Activated CD8-positive, alpha-beta memory T cell treated with anti-CD3 and anti-CD28 coated beads, Interleukin-2, amount 50 U/mL, for 4 hours (primary cell): ENCODE measurements around the gene PSMB11.

Source experiments
- DNase-seq: peaks from one replicate; pipeline ENCODE4 v3.0.0-alpha.2; 2020

The PSMB11 gene

DNA sequence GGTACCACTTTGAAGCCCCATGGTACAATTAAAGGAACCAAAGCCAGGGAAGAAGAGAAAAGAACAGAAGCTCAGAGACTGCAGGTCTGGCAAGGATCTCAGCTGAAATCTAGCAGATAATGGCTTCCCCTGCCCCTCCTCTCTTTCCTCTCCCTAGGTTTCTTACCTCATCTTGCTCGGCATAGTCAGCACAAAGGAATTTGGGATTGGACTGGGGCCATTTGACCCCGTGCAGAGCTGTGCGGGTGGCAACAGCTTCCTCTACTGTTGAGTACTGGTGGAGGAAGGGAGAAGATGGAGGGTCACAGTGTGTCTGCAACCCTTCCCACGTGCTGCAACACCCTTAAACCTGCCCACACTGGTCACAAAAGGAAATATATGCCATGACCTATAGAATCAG, 20.0 kb downstream of the PSMB11 start:
- no peak for DNase-seq

DNA sequence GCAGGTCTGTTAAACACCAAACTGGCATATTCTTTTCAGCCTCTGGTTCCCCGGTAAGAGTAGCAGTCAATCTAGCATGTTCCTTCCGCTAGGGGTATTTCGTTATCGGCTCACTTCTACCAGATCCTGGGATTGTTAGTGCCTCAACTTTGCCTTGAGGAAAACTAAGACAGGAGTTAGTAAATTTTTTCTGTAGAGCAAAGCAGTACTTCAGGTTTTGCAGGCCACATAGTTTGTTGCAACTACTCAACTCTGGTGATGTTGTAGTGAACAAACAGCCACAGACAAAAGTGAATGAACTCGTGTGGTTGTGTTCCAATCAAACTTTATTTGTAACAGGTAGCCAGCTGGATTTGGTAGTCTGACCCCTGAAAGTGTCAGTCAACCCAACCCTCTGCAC, 21.6 kb downstream of the PSMB11 start:
- no peak for DNase-seq

DNA sequence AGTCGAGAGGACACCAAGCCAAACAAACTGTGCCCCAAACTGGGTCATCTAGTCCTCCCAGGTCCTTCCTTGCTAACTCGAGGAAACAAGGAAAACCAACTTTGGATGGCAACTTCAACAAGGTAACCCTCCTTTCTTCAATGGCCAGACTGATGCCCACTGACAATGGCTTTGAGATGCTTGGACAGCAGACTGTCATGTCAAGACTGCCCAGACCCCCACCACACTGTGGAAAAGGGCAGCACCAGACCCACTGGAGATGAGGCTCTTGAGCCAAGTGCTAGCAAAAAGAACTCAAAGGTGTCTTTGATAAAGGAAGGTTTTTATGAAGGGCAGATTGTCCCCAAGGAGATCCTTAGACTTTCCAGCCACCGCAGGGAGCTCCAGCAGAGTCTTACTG, 24.4 kb downstream of the PSMB11 start:
- no peak for DNase-seq

DNA sequence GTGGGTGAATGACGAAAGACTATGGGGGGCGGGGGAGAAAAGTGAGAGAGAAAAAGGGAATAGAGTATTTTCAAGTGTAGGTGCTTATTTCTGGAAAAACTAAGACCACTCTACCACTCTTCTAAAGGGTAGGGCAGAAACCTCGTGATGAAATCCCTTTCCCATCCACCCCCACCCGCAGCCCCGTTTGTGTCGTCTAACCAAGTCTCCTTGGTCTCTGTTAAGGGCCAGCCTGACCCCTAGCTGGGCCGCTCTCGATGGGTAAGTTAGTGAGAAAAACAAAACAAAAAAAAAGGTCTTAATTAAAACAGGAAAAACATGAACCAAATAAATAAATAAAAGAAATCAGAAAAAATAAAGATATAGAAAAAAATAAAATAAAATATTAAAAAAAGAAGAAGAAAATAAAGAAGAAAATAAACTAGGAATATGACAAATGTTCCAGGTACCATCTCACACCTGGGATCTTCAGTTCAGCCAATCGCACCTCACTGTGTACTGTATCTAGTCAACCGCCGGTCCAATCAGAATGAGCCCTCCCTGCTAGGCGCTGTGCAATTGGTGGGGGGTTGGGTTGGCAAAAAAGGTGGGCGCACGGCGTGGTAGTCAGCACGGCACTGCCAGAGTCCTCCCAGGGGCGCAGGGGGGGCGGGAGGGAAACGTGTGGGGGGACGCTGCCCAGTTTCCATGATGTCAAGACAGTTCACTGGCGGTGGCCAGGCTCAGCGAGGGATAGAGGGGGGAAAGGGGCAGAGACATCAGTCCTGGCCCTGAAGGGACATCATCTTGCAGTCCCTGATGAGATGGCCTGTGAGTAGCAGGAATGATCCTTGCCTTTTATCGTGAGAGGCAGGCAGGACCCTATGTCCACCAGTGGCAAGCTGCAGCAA, 25.1 kb downstream of the PSMB11 start:
- DNase-seq, result no peak

DNA sequence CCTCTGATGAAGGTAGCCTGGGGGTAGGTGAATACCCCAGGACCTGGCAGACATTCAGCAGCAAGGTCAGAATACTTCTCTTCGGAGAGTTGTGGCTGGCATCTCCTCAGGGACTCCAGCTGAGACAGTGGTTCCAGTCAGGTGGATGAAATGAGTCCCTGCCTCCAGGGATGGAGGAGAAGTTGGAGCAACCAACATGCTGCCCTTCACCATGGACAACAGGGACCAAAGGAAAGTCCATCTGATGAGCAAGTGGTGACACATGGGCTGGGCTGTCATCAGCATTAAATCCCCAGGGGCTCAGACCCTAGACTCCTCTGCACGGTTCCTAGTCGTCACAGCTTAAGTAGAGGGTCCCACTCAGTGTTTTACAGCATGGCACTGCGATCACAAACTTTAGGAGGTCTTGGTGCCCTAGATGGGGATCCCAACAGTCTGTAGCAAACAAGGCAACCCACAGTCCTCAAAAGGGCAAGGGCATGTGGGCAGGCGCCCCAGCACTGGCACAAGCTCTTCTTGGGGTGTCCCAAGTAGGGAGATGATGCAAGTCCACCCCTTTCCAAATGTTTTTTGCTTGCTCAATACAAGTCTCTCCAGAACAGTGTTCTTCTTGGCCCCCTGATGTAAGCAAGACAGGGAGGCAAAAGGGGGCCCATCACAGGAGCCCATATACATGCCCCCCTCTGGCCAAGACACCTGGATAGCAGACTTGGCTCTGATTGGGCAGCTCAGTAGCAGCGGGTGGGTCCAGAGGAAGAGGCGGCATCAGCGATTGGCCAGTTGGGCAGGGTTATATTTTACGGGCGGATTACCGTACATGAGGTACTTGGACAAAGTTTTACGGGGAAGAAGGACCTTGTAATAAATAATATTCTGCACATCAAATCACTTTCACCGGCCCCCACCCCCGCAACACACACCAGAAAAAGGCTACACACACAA, 26.1 kb downstream of the PSMB11 start:
- DNase-seq, result no peak

DNA sequence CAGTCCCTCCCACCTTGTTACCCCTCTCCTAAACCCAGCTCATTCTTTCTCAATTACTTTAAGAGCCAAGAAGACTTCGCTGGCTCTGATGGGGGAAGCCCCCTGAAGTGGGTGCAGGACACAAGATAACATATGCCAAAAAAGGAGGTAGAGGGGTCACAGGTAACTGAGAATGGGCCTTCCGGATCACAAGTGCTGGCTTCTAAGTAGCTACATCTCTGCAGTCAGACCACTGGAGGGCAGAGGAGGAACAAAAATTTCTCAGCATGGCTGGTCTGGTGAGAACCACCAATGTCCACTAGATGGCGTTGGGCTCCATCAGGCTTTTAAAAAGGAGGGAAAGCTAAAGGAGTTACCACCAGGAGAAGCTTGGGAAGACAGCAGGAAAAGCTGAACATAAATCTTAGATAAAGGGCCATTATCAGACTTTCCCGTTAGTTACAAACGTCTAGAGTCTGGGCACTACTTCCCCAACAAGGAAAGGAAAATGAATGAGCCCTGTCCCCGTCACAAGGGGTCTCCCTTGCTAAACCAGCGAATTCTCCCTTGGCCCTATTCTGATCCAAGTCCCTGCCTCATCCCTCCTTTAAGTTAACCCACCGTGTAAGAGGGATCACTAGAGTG, 26.9 kb downstream of the PSMB11 start:
- peak; percentile 69 for DNase-seq

DNA sequence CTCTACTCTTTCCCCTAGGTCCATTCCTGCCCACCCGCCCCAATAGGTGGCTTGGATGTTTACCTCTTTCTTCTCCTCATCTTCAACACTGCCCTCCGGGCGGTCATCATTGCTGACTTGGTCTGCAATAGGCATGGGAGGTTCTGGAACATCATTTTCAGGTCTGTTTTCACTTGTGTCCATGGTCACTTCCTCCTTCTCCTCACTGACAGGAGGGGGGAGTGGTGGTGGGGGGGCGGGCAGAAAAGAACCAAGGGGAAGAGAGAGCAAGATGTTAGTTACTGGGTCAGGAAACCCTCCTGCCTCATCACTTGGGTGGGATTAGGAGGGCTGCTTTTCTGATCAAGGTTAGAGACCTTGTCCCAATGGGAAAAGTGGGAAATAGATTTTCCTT, 27.4 kb downstream of the PSMB11 start:
- DNase-seq, result no peak

DNA sequence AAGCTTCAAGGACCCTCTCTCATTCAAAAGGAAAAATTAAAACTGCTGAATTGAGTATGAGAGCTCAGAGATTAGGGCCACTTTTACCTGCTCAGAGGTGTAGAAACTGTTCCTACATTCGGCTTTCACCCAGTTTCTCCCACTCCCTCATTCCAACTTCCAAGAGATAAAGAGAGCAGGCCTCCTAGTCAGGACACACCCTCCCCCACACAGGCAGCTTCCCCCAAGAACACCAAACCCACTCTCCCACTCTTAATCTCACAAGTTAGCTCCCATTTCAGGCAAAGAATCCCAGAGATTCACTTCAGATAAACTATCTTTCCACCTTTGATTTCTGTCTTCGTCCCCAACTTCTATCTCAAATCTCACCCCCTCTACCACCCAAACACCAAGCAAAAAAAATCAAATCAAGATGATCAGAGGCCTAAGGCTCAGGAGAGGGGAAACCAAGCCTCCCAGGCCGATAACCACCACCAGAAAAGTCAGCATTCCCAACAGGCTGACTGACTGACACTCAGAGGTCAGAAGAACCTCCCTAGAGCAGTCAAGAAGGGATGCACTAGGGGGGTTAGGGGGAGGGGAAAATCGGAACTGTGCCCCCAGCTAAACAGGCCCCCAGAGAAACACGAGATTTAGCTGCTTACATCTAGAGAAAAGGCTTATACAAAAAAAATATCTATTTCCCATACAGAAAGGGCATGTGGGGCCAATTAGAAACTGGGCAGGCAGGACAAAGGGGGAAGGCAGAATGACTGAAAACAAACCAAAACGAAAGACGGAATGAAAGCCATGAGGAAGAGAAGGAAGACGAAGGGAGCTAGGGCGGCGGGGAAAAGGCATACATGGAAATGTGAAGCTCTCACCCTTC, 28.5 kb downstream of the PSMB11 start:
- DNase-seq, result no peak

DNA sequence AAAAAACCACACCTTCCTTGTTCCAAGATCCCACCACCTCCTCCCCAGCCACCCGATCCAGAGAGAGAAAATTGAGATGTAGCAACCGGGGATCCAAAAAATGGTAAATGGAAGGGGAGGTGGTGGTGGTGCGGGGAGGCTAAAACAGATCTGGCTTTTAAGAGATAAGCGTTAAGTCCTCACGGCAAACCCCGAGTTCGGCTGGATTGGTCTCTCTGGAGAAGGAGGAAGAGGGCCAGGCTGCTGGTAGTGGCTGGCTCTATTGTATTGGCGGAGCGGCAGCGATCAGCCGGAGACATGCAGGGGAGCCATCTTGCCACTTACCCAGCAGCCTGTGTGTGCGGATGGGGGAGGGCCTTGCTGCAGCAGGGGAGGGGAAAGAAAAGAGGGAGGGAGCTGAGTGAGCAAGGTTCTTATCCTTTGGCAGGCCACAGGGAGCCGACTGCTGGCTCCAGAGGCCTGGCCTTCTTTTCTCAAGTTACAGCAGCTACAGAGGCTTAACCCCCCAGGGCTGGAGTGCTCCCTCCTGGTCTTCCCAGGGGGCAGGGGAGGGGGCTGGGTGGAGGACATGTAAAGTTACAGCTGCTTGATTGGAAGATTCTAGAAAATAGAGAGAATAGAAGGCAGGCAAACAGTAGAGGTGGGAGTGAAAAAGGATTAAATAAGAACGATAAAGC, 29.4 kb downstream of the PSMB11 start:
- DNase-seq, result peak; percentile 73

DNA sequence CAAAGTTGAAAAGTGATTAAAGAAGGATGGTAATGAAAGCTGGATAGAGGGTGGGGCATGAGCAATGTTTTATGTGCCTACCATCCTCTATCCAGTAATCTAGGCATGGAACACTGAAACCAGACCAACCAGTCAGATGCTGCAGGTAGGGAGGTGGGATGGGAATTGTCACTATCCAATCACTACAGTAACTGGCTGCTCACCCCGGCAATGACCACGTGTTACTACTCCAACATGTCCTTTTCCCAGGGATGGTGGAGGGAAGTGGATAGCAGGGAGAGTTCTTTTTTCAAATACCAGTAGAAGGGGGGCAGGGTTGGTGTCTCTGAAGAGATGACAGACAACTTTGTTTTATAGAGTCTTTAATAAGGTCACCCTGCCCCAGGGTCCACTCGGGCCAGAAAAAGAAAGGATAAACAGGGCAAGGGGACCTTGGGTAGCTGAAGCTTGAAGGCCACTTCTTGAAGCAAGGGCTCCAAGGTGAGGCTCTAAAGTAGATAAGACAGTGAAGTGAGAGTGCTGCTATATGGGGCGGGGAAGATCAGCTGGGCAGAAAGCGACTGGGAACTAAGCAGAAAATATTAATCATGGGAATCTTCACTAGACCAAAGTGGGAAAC, 30.0 kb downstream of the PSMB11 start:
- DNase-seq, result no peak

DNA sequence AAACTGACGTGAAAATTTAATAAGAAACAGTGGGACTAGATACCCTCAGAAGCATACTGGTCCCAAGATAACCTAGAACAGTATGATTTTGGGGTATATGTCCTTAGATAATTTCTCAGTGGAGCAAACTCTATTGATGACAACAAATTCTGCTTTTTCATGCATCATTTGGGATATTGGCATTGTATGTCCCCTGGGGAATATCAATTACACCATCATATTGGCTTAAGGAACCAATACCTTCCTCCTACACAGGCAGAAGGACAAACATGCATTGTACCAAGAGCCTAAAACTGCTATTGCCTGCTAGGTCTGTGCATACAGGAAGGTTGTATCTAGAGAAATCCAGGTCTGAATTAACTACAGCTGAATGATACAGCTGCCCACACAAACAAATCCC, 32.9 kb downstream of the PSMB11 start:
- no peak for DNase-seq

DNA sequence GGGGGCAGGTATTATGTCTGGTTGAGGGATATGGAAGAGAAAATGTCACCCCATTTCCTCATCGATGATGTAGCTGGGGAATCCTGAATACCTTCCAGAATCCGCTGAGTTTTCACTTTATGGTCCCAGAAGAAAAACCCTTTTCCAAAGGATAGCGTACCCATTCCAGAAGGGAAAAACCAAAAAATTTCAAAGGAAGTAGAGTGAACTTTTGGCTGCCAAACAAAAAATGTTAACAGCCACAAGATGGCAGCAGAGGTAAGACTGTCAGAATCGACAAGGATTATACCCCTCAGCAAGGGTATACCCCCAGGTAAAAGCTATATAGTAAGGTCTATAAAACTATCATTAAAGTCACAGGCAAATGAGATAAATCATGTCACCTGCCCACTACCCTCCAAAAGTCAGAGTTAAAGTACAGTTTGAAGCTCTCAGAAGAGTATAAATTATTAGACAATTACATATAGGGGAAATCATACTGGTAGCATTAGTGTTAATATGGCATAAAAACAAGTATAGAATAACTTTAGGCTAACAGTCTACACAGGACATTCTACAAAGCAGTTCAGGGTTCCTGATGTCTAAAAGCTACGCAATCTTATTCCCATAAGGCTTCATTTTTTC, 34.9 kb downstream of the PSMB11 start:
- DNase-seq, result no peak

DNA sequence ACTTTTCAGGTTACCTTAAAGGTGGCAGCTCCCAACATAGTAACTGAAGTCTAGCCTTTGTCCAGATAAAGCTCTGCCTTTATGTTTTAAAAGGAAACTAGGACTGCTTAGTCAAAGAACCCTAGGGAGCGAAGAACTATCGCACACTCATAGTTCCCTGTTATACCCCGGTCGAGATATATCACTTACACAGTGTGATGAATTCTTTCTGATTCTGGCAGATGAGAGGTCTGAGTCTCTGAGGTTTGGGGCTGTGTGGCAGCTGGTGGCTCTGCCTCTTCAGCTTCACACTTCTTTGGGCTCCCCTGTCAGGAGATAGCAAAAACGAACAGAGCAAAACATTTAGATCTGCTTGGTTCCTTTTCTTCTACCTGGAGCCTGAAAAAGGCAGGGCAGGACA, 36.0 kb downstream of the PSMB11 start:
- DNase-seq, result no peak

DNA sequence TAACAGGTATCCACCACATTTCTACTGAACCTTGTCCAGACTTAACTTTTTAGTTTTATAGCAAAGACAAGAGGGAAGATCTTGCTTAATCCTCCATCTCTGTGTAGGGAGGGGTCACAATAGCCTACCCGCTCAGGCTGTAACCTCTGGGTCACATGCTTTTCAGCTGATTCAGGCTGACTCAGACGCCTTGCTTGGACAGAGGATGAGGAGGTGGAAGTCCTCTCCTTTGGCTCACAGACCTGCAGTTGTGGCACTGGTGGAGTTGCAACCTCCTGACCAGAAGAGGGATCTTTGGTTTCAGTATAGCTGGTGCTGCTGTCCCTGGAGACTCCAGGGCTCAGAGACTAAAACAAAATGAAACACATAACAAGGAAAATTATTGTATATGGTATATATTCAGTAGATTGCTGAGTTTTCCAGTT, 36.7 kb downstream of the PSMB11 start:
- DNase-seq, result no peak

DNA sequence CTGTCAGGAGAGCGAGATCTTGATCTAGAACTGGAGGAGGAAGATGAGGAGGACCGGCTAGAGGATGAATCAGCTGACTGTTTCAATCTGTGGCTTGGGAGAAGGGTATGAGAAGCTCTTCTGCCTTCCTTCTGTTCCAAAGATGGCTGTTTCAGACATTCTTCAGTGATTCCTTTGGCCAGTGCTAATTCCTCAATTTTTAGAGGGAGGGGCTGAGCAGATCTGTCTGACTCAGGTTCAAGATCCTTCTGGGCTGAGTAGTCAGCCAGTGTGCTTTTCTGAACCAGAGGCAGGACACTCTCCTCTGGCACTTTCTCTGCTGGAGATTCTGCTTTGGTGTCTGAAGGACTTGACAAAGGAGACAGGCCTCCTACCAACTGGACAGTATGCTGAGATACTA, 37.7 kb downstream of the PSMB11 start:
- no peak for DNase-seq

DNA sequence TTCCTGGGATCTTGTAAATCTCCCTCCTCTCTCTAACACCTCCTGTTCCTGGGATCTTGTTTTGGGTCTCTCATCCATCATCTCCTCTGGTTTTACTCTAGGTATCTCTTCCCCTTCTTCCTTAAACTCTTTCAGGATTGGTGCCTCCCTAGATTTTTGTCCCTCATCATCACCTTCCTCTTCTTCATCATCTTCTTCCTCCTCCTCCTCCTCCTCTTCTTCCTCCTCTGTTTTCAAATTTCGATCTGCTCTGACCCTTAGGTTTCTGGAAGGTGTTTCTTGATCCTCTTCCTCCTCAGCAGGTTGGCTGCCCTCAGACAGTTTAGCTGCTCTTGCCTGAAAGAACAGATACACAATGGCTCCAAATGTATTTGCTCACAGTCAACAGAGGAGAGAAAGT, 38.5 kb downstream of the PSMB11 start:
- DNase-seq, result no peak

DNA sequence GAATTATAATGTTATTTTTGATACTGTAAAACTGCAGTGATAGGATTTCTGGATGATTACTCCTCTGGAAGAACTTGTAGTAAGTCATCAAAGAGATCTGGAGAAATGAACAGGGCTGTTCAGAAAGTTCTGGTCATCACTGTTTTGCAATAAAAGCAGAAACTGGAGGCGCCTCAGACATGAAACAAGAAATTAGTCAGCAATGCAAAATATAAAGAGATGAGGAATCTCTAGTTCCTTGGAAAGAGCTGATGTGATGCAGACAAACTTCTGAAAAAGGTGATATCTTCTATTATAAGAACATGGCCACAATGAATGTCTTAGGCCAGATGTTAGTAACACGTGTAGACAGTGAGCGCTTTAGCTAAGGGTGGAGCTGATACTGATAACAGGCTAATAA, 43.4 kb downstream of the PSMB11 start:
- DNase-seq, result no peak

DNA sequence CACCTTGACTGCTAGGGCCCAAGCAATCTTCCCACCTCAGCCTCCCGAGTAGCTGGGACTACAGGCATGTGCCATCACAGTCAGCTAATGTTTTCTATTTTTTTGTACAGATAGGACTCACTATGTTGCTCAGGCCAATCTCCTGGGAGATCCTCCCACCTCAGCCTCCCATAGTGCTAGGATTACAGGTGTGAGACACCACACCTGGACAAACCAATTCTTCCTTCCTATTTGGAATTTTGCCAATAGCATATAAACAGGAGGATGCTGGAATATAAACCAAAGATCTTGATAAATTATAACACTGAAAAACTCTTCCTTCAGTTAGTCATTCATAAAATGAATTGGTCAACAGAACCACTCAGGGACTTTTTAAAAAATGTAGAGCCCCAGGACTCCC, 44.6 kb downstream of the PSMB11 start:
- DNase-seq, result no peak

DNA sequence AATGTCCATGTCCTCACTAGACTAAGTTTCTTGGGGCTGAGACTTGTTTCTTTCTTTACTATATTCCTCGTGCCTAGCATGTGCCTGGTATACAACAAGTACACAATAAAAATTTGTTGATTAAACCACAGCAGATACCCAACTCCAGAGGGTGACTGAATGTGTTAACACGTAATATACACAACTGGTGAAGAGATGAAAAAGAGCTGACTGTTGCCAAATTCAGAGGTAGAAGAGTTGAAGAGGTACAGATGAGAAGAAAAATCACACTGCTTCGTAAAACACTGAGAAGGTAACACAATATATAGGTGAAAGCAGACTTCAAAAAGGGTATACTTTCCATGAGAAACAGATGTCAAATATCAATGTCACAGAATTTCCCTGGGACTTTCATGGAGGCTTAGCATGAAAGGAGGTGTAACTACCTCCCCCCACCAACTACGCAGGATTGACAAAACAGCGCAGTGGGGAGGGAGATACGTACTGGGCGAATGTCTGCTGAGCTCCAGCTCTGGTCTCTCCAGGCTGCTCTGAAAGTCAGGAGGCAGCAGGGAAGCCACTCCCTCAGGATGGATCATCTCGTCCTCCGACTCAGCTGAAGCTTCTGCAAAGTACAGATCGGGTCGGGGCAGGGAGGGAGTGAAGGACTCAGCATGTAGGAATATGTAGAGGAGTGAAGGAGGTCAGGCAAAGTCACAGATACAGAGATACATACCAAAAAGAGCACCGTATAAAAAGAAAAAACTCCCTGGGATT, 47.7 kb downstream of the PSMB11 start:
- no peak for DNase-seq

DNA sequence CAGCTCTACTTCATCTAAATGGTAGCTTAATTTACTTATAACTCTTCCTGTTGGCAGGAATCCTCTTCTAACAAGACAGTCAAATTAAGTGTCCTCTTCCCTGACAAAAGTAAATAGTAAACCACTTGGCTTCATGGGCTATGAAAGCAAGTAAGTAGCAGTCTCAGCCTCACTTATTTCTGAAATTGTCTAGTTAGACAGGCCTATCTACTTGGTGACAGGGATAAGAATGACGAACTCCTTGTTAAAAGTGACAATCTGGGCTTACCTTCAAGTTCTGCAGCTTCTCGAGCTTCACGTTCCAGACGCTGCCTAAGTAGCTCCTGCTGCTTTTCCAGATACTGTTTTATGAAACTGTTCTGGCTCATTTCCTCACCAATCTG, 48.2 kb downstream of the PSMB11 start:
- no peak for DNase-seq
